Loucy (cell line): ENCODE results near the gene FCGR3B.
"Not testable (repeated sequence)": the region's sequence is repeated elsewhere in the genome, so short reads cannot be mapped to it uniquely, and the experiment has no call there.

Experiments used
- CTCF ChIP-seq: fragments of 200-600 bp; sonication (generic); conservative IDR thresholded peaks from 2 replicates; pipeline ENCODE4 v1.5.1; 2014; ENCODE audit warnings: mild to moderate bottlenecking, antibody characterized with exemption, low read length
- EZH2phosphoT487 ChIP-seq: fragments of 200-600 bp; IDR thresholded peaks from 2 replicates; pipeline ENCODE4 v1.6.1; 2018; ENCODE audit warnings: antibody characterized with exemption, mild to moderate bottlenecking, moderate library complexity, borderline replicate concordance

- TF ChIP-seq CTCF, EZH2phosphoT487: not testable (repeated sequence)
Observed at GRCh38 chr1:161643481-161644208, 12.7 kb upstream of the FCGR3B start.
